GM19395 (cell line): Measurements from ENCODE around the gene PCLAF.
"Not testable (repeated sequence)": the region's sequence is repeated elsewhere in the genome, so short reads cannot be mapped to it uniquely, and the experiment has no call there.

Experiments used
- ATAC-seq: cut with Tn5 transposase; IDR thresholded peaks from one replicate; pipeline ENCODE4 v1.9.1; 2021; ENCODE audit warnings: mild to moderate bottlenecking, moderate library complexity; ENCODE audit not compliant: unreplicated experiment

Gene PCLAF

GRCh38 chr15:64326458-64326857 is 54.8 kb downstream of the PCLAF start:
- ATAC-seq, result not testable (repeated sequence)

- ATAC-seq, result no peak
Measured at GRCh38 chr15:64324165-64324877, 56.9 kb downstream of the PCLAF start.

DNA sequence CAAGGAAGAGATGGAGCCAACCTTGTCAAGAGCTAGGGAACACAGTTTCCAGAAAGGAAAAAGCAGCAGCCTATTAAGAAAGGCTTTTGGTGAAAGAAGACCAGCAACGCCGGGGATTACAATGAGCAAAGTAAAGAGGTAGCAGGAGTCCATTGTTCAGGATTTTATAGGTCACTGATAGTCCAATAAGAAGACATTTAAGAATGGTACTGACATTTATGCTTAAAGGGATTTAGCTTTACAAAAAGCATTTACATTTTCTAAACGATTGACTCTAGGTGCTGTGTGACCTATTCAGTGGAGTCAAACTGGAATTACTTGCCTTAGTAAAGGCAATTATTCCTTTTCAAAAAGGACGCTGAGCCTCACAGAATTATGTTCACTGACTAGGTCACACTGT is 66.0 kb downstream of the PCLAF start:
- ATAC-seq, result no peak

DNA sequence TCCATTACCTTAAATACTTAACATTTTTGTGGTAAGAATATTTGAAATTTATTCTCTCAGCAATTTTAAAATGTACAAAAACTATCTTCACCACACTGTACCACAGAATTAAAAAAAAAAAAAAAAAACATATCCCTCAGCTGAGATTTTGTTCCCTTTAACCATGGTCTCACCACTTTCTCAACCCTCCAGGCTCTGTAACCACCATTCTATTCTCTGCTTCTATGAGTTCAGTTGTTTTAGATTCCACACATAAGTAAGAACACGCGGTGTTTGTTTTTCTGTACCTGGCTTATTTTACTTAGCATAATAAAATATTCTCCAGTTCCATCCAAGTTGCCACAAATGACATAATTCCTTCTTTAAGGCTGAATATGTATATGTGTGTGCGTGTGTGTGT is 66.8 kb downstream of the PCLAF start:
- ATAC-seq, result no peak
